Neural progenitor cell (in vitro differentiated cells): ENCODE results near the gene ZNF491. TPM values are rescaled to one million over a fixed set of nuclear protein-coding genes. Genes with fewer than 3 reads are reported as not detected.

Experiments
- DNase-seq: peaks from one replicate; pipeline ENCODE4 v3.0.0-alpha.2; 2016; ENCODE audit warnings: low spot score
- H2AFZ ChIP-seq: fragments of 200-600 bp; sonication (generic); replicated peaks from 2 replicates; pipeline ENCODE4 v1.6.1; 2016; ENCODE audit warnings: antibody characterized with exemption
- H3F3A ChIP-seq: fragments of 200-600 bp; sonication (generic); 2 replicates; pipeline ENCODE4 v1.6.1; 2016; ENCODE audit warnings: antibody characterized with exemption, low read depth
- H3K27ac ChIP-seq: fragments of 200-600 bp; sonication (generic); 2 replicates; pipeline ENCODE4 v1.5.1; 2016; ENCODE audit warnings: mild to moderate bottlenecking
- H3K27me3 ChIP-seq: fragments of 200-600 bp; sonication (generic); 2 replicates; pipeline ENCODE4 v1.6.1; 2016; ENCODE audit warnings: mild to moderate bottlenecking, moderate library complexity
- H3K36me3 ChIP-seq: fragments of 200-600 bp; sonication (generic); 2 replicates; pipeline ENCODE4 v1.5.1; 2016
- H3K4me1 ChIP-seq: fragments of 200-600 bp; sonication (generic); 2 replicates; pipeline ENCODE4 v1.6.1; 2016; ENCODE audit warnings: mixed run types
- H3K4me2 ChIP-seq: fragments of 200-600 bp; sonication (generic); 2 replicates; pipeline ENCODE4 v1.6.1; 2016
- H3K4me3 ChIP-seq: fragments of 200-600 bp; sonication (generic); 2 replicates; pipeline ENCODE4 v1.5.1; 2016
- H3K79me2 ChIP-seq: fragments of 200-600 bp; sonication (generic); 2 replicates; pipeline ENCODE4 v1.6.1; 2016; ENCODE audit warnings: low read depth
- H3K9ac ChIP-seq: fragments of 200-600 bp; sonication (generic); 2 replicates; pipeline ENCODE4 v1.6.1; 2016
- H3K9me3 ChIP-seq: fragments of 200-600 bp; sonication (generic); 2 replicates; pipeline ENCODE4 v1.5.1; 2016; ENCODE audit warnings: low read depth
- H4K20me1 ChIP-seq: fragments of 200-600 bp; sonication (generic); 2 replicates; pipeline ENCODE4 v1.6.1; 2016; ENCODE audit warnings: low read depth
- H3K27ac Mint-ChIP-seq: 3 replicates; pipeline ENCODE4 v1.8.0; 2021; ENCODE audit warnings: mixed read lengths
- H3K27me3 Mint-ChIP-seq: 2 replicates; pipeline ENCODE4 v1.8.0; 2022; ENCODE audit warnings: low read depth, mild to moderate bottlenecking, inconsistent platforms, moderate library complexity, mixed read lengths; ENCODE audit not compliant: insufficient read depth
- H3K36me3 Mint-ChIP-seq: 3 replicates; pipeline ENCODE4 v1.8.0; 2021; ENCODE audit warnings: mixed read lengths
- H3K4me1 Mint-ChIP-seq: 3 replicates; pipeline ENCODE4 v1.8.0; 2021; ENCODE audit warnings: mixed read lengths
- H3K4me3 Mint-ChIP-seq: 3 replicates; pipeline ENCODE4 v1.8.0; 2021; ENCODE audit warnings: mild to moderate bottlenecking, moderate library complexity, mixed read lengths
- H3K9me3 Mint-ChIP-seq: 3 replicates; pipeline ENCODE4 v1.8.0; 2020; ENCODE audit warnings: mixed read lengths
- EZH2 ChIP-seq: fragments of 200-600 bp; sonication (generic); IDR thresholded peaks from 2 replicates; pipeline ENCODE4 v1.6.1; 2017; ENCODE audit warnings: antibody characterized with exemption, mild to moderate bottlenecking, moderate library complexity
- EZH2phosphoT487 ChIP-seq: fragments of 200-600 bp; sonication (generic); IDR thresholded peaks from 2 replicates; pipeline ENCODE4 v1.6.1; 2017; ENCODE audit warnings: antibody characterized with exemption
- total RNA-seq: library from RNA; depleted of rRNA; stranded (reverse); fragments of >200 nt; gene quantifications from 2 replicates; pipeline ENCODE4 v1.2.3, GENCODE V29; 2015; ENCODE audit warnings: low replicate concordance
- TF ChIP-seq, protein P1 (sequence below): fragments of 200-600 bp; sonication (generic); IDR thresholded peaks from 2 replicates; pipeline ENCODE4 v1.5.1; 2017; ENCODE audit warnings: antibody characterized with exemption, mild to moderate bottlenecking

The ZNF491 gene
- total RNA-seq, 1 donor from 2014 or later, result 6.0 TPM

GRCh38 chr19:11787536-11787935 lies 10.8 kb upstream of the ZNF491 start:
- peaks cover 5% of the 10 kb centered on the region for H3K36me3 ChIP-seq
- Mint-ChIP-seq H3K27me3 (peaks cover 3% of the 10 kb centered on the region), H3K4me1 (no peaks in the 10 kb centered on the region), H3K27ac (no peak overlapping the region), H3K4me3 (no peak overlapping the region), H3K36me3 (peaks cover 23% of the 10 kb centered on the region), H3K9me3 (peaks cover 70% of the 10 kb centered on the region)
- TF ChIP-seq EZH2phosphoT487 (no peak), EZH2 (no peak)
- TF ChIP-seq, protein P1, sequence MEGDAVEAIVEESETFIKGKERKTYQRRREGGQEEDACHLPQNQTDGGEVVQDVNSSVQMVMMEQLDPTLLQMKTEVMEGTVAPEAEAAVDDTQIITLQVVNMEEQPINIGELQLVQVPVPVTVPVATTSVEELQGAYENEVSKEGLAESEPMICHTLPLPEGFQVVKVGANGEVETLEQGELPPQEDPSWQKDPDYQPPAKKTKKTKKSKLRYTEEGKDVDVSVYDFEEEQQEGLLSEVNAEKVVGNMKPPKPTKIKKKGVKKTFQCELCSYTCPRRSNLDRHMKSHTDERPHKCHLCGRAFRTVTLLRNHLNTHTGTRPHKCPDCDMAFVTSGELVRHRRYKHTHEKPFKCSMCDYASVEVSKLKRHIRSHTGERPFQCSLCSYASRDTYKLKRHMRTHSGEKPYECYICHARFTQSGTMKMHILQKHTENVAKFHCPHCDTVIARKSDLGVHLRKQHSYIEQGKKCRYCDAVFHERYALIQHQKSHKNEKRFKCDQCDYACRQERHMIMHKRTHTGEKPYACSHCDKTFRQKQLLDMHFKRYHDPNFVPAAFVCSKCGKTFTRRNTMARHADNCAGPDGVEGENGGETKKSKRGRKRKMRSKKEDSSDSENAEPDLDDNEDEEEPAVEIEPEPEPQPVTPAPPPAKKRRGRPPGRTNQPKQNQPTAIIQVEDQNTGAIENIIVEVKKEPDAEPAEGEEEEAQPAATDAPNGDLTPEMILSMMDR, result no peak
- peaks cover 31% of the 10 kb centered on the region for H3K27me3 ChIP-seq
- H2AFZ ChIP-seq, result no peak overlapping the region
- H3K4me3 ChIP-seq, result no peak overlapping the region
- no peak overlapping the region for H3K9ac ChIP-seq
- no peaks in the 10 kb centered on the region for H3K4me1 ChIP-seq
- H4K20me1 ChIP-seq, result no peaks in the 10 kb centered on the region
- H3K9me3 ChIP-seq, result peaks cover 22% of the 10 kb centered on the region
- no peak overlapping the region for H3K4me2 ChIP-seq
- no peaks in the 10 kb centered on the region for H3F3A ChIP-seq
- no peak for DNase-seq
- no peaks in the 10 kb centered on the region for H3K79me2 ChIP-seq
- H3K27ac ChIP-seq, result no peak overlapping the region

- peaks cover 3% of the 10 kb centered on the region for H3K27me3 Mint-ChIP-seq
- Histone ChIP-seq H3K36me3 (no peaks in the 10 kb centered on the region), H3K27ac (no peak overlapping the region), H3K79me2 (no peaks in the 10 kb centered on the region), H4K20me1 (no peaks in the 10 kb centered on the region), H3K9ac (no peak overlapping the region), H2AFZ (no peak overlapping the region), H3K9me3 (peaks cover 9% of the 10 kb centered on the region), H3K4me3 (no peak overlapping the region), H3F3A (peaks cover 11% of the 10 kb centered on the region), H3K27me3 (peaks cover 69% of the 10 kb centered on the region), H3K4me2 (no peak overlapping the region), H3K4me1 (peaks cover 4% of the 10 kb centered on the region)
- no peak overlapping the region for H3K27ac Mint-ChIP-seq
- H3K4me1 Mint-ChIP-seq, result peaks cover 8% of the 10 kb centered on the region
- H3K9me3 Mint-ChIP-seq, result peaks cover 37% of the 10 kb centered on the region
- TF ChIP-seq EZH2 (no peak), EZH2phosphoT487 (no peak)
- TF ChIP-seq, protein P1, result no peak
- H3K4me3 Mint-ChIP-seq, result no peak overlapping the region
- no peak for DNase-seq
- H3K36me3 Mint-ChIP-seq, result no peaks in the 10 kb centered on the region
These were observed 5.4 kb upstream of the ZNF491 start for GRCh38 chr19:11792942-11793341.

- Histone ChIP-seq H3K36me3 (no peaks in the 10 kb centered on the region), H3K9ac (no peak overlapping the region), H3K79me2 (no peaks in the 10 kb centered on the region), H3K27ac (no peak overlapping the region), H3K4me3 (peak overlapping the region; percentile 61), H3F3A (peaks cover 27% of the 10 kb centered on the region), H4K20me1 (no peaks in the 10 kb centered on the region), H3K9me3 (no peaks in the 10 kb centered on the region), H3K27me3 (peaks cover 47% of the 10 kb centered on the region), H2AFZ (peak overlapping the region; percentile 77), H3K4me2 (peak overlapping the region; percentile 75), H3K4me1 (peaks cover 11% of the 10 kb centered on the region)
- peak; percentile 88 for DNase-seq
- Mint-ChIP-seq H3K4me1 (peaks cover 15% of the 10 kb centered on the region), H3K27ac (peak overlapping the region; percentile 30), H3K27me3 (peaks cover 3% of the 10 kb centered on the region), H3K4me3 (peak overlapping the region; percentile 93), H3K9me3 (peaks cover 26% of the 10 kb centered on the region), H3K36me3 (peaks cover 14% of the 10 kb centered on the region)
- TF ChIP-seq, protein P1, result peak; percentile 86
- TF ChIP-seq EZH2phosphoT487, result no peak
These were observed 832 bp upstream of the ZNF491 start for GRCh38 chr19:11797491-11797890.
